ENCODE data around the gene ACTRT2. TPM values are rescaled to one million over a fixed set of nuclear protein-coding genes. Genes with fewer than 3 reads are reported as not detected.

Gene ACTRT2
- total RNA-seq, 1 donor from 2014 or later = not detected

GRCh38 chr1:3069491-3070308 is 48.4 kb downstream of the ACTRT2 start:
- peak; percentile 47 for TF ChIP-seq CTCF (IDR thresholded peaks at IDR 0.05; ENCODE audit: borderline replicate concordance)
- Histone ChIP-seq H3K36me3 (no peaks in the 10 kb centered on the region), H3K27ac (replicated peaks) (peak overlapping the region; percentile 96), H3K4me3 (peak overlapping the region; percentile 87), H3K9me3 (replicated peaks) (no peaks in the 10 kb centered on the region), H3K4me1 (peaks cover 74% of the 10 kb centered on the region), H3K27me3 (ENCODE audit: low read depth) (peaks cover 92% of the 10 kb centered on the region)
- peak; percentile 36 for DNase-seq
- intact Hi-C loops (cut with micrococcal nuclease) = loop anchor here (10.0 kb wide), 1 partner anchor 215 kb away; no protein-coding TSS in a partner anchor

- H3K27ac ChIP-seq (replicated peaks) = peak overlapping the region; percentile 96
- no peak for DNase-seq
Measured at GRCh38 chr1:3070309-3070643, 49.0 kb downstream of the ACTRT2 start.

GRCh38 chr1:3070644-3071564 is 49.6 kb downstream of the ACTRT2 start:
- Histone ChIP-seq H3K9me3 (replicated peaks) (no peaks in the 10 kb centered on the region), H3K27ac (replicated peaks) (peak overlapping the region; percentile 96), H3K36me3 (no peaks in the 10 kb centered on the region), H3K4me3 (peak overlapping the region; percentile 87), H3K27me3 (ENCODE audit: low read depth) (peaks cover 90% of the 10 kb centered on the region), H3K4me1 (peaks cover 74% of the 10 kb centered on the region)
- peak; percentile 16 for DNase-seq
- intact Hi-C loops (cut with micrococcal nuclease) = no loop called here
- no peak for TF ChIP-seq CTCF (IDR thresholded peaks at IDR 0.05; ENCODE audit: borderline replicate concordance)

More at GRCh38 chr1:3070309-3070643, 49.0 kb downstream of the ACTRT2 start:
- H3K9me3 ChIP-seq (replicated peaks) = no peaks in the 10 kb centered on the region
- H3K4me3 ChIP-seq = peak overlapping the region; percentile 87
- no peaks in the 10 kb centered on the region for H3K36me3 ChIP-seq
- intact Hi-C loops (cut with micrococcal nuclease) = no loop called here
- no peak for TF ChIP-seq CTCF (IDR thresholded peaks at IDR 0.05; ENCODE audit: borderline replicate concordance)
- H3K4me1 ChIP-seq = peaks cover 74% of the 10 kb centered on the region
- peaks cover 90% of the 10 kb centered on the region for H3K27me3 ChIP-seq (ENCODE audit: low read depth)

GRCh38 chr1:3071565-3072390 is 50.5 kb downstream of the ACTRT2 start:
- peak overlapping the region; percentile 96 for H3K27ac ChIP-seq (replicated peaks)
- no peaks in the 10 kb centered on the region for H3K36me3 ChIP-seq
- no peak for TF ChIP-seq CTCF (IDR thresholded peaks at IDR 0.05; ENCODE audit: borderline replicate concordance)
- H3K27me3 ChIP-seq (ENCODE audit: low read depth) = peaks cover 89% of the 10 kb centered on the region
- no peaks in the 10 kb centered on the region for H3K9me3 ChIP-seq (replicated peaks)
- peak overlapping the region; percentile 87 for H3K4me3 ChIP-seq
- intact Hi-C loops (cut with micrococcal nuclease) = no loop called here
- DNase-seq = peak; percentile 23
- peaks cover 78% of the 10 kb centered on the region for H3K4me1 ChIP-seq

Other genes starting within 250 kb of the ACTRT2 start
- 0.91 TPM for gene TTC34, start 219.8 kb upstream of the ACTRT2 start, total RNA-seq
- 16.6 TPM for gene PRDM16, start 47.7 kb downstream of the ACTRT2 start, total RNA-seq

Measured in left ventricle myocardium inferior (tissue), 1 donor.